Measurements from ENCODE around the gene PRRT1.
A peak's percentile ranks its signal among the peaks of the same experiment; 100 is the strongest.
"Not testable (repeated sequence)": the region's sequence is repeated elsewhere in the genome, so short reads cannot be mapped to it uniquely, and the experiment has no call there.

PRRT1 gene

DNA sequence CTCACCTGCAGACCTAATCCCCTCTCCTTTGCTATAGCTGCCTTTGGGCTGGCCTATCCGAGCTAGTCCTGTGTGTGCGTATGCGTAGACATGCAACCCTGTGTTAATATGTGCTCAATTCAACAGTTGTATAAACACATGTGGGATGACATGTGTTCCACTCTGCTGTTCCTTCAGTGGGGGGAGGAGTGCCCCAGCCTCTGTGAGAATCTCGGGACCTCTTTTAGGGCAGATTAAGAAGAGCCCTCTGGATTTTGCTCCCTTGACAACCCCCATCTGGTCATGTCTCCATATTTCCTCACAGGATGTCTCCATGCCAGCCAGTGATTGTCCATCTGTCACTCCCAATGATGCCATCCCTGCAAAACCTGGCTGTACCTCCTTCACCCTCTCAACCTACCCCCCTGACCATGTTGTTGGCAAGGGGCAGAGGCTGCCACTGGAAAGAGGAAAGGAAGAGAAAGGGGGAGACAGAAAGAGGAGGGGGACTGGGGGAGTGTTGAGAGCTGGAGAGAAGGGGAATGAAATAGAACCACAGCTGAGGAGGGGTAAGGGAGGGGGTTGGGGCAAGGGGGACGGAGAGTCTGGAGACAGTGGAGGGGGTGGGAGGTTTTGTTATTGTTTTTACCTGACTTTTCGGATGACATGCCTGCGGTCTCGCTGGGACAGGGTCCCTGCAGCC, 417 bp downstream of the PRRT1 start:
- no peak for DNase-seq (ENCODE audit: low read depth in 2 of 2)

- no peak for DNase-seq (ENCODE audit: low read depth in 2 of 2)
These were observed 1.5 kb downstream of the PRRT1 start for GRCh38 chr6:32149932-32150870.

DNA sequence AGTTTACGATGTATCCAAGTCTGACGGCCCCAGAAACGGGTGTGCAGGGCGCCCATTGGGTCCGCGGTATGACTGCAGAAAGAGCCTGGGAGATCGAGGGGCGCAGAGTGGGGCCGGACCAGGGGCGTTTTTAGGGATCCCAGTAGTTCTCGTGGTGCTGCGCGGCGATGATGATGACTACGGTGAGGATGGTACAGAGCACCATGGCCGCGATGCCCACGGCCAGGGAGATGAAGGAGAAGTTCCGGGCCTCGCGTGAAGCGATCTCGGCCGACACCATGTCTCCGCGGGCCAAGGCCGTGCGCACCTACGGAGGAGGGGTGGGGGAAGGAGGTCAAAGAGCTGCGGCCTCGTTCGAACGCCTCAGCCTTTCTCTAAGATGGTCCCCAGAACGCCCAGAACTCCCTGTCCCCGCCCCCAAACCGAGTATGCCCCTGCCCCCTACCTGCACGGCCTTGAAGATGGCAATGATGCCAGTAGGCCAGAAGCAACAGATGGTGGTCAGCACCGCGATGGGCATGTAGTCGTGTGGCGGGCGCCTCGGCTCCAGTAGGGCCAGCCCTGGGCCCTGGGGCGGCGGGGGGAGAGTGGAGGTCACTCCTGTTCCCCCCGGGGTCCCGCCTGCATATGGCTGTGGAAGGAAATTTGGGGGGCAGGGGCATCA, 2.5 kb downstream of the PRRT1 start:
- DNase-seq (ENCODE audit: low read depth in 2 of 2) = no peak

- DNase-seq (ENCODE audit: low read depth in 2 of 2) = peak; percentile 49 to 74
These were observed 3.2 kb downstream of the PRRT1 start for GRCh38 chr6:32148289-32149091.

DNA sequence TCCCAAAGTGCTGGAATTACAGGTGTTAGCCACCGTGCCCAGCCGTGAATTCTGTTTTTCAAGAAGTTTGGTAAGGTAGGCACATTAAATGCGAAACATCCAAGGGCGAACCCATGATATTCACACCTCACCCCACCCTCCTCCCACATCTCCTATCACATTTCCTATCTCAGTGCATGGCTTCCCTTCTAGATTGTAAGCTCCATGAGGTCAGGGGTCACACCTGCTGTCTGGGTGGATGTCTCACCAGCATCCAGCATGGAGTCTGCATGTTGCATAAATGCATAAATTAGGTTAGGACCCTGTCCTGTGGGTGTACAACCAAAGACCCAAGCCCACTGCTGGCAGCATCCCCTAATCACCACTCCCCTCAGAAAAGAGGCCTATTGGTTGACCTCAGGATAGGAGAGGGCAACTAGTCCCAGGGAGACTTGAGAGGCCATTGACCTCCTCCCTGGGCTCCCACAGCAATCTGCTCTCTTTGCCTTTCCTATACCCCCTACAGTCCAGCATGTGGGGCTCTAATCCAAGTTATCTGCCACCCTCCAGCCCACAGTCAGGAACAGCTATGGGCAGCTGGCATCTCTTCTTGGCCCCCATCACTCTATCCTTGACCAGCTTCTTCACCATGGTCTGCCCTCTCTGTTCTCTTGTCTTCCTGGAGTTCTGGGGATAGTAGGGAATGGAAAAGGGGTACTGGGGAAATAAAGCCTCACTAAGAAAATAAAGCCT, 4.2 kb downstream of the PRRT1 start:
- DNase-seq (ENCODE audit: low read depth in 2 of 2) = no peak

GRCh38 chr6:32146687-32147086, 5.1 kb downstream of the PRRT1 start:
- DNase-seq (ENCODE audit: low read depth in 2 of 2) = no peak

- DNase-seq (ENCODE audit: low read depth in 2 of 2) = no peak
These were observed 5.5 kb downstream of the PRRT1 start for GRCh38 chr6:32146287-32146686.

DNA sequence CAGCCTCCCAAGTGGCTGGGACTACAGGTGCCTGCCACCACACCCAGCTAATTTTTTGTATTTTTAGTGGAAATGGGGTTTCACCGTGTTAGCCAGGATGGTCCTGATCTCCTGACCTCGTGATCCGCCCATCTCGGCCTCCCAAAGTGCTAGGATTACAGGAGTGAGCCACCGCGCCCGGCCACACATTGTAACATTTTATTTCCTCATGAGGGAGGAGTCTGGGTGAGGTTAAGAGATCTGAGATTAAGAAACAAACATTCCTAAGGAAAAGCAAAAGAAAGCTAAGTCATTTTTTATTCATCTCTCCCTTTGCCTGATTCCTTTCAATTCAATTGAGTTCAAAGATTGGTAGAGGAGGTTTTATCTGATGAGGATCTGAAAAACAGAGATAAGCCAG, 7.5 kb downstream of the PRRT1 start:
- not testable (repeated sequence) for DNase-seq (ENCODE audit: low read depth in 2 of 2)

- no peak for DNase-seq (ENCODE audit: low read depth in 2 of 2)
These were observed 11.2 kb downstream of the PRRT1 start for GRCh38 chr6:32140420-32141046.

GRCh38 chr6:32139590-32139989, 12.1 kb downstream of the PRRT1 start:
- no peak for DNase-seq (ENCODE audit: low read depth in 2 of 2)

GRCh38 chr6:32137454-32137853, 14.3 kb downstream of the PRRT1 start:
- DNase-seq (ENCODE audit: low read depth in 2 of 2) = no peak

GRCh38 chr6:32133786-32134185, 18.0 kb downstream of the PRRT1 start:
- no peak for DNase-seq (ENCODE audit: low read depth in 2 of 2)

DNA sequence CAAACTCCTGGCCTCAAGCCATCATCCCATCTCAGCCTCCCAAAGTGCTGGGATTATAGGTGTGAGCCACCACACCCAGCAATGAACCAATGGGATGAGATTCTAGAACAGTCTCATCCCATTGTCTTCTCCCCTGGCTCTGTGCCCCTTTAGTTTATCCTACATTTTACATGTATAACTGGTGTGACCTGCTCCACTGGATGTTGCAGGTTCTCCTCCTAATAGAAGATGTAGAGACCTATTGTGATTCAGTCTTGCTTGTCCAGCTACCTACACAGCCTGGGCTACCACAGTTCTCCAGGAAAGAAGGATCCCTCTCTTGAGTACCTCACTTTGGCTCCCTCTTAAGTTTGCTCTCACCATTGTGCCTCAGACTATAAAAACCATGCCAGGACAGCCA, 19.6 kb downstream of the PRRT1 start:
- no peak for DNase-seq (ENCODE audit: low read depth in 2 of 2)

DNA sequence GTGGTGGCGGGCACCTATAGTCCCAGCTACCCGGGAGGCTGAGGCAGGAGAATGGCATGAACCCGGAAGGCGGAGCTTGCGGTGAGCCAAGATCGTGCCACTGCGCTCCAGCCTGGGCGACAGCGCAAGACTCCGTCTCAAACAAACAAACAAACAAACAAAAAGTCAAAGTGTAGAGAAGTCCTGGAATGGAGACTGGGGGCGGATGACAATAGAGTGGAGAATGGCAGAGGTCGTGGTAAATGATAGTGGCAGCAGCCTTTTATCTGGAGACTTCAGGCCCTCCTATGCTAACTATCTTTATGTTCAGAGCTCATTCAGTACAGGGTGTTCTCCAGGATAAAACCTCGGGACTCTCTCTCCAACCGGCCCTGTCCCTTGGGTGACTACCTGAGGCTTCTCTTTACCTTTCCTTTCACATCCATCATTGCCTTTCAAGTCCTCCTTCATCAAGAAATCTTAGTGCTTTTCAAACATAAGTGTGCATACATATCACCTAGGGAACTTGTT, 20.2 kb downstream of the PRRT1 start:
- DNase-seq (ENCODE audit: low read depth in 2 of 2) = no peak

- DNase-seq (ENCODE audit: low read depth in 2 of 2) = no peak
These were observed 22.2 kb downstream of the PRRT1 start for GRCh38 chr6:32129297-32130088.

DNA sequence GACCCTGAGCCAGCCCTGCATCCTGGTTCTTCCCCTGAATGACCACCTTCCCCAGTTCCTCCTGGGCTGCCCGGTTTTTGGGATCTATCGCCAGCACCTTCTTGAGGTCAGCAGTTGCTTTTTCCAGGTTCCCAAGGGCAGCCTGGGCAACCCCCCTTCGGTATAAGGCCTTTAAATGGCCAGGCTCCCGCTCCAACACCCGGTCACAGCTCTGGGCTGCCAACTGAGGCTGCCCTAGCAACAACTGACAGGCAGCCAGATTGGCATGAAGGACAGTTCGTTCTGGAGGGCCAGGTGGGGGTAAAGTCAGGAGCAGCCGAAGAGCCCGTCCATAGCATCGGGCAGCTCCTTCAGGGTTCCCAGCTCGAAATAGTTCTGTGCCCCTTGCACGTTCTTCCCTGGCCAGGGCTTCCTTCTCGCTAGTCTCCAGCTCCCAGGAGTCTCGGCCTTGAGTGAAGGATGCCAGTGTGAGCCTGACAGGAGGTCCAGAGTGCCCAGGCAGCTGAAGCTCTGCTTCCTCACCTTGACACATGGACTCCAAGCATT, 22.9 kb downstream of the PRRT1 start:
- DNase-seq (ENCODE audit: low read depth in 2 of 2) = no peak

DNA sequence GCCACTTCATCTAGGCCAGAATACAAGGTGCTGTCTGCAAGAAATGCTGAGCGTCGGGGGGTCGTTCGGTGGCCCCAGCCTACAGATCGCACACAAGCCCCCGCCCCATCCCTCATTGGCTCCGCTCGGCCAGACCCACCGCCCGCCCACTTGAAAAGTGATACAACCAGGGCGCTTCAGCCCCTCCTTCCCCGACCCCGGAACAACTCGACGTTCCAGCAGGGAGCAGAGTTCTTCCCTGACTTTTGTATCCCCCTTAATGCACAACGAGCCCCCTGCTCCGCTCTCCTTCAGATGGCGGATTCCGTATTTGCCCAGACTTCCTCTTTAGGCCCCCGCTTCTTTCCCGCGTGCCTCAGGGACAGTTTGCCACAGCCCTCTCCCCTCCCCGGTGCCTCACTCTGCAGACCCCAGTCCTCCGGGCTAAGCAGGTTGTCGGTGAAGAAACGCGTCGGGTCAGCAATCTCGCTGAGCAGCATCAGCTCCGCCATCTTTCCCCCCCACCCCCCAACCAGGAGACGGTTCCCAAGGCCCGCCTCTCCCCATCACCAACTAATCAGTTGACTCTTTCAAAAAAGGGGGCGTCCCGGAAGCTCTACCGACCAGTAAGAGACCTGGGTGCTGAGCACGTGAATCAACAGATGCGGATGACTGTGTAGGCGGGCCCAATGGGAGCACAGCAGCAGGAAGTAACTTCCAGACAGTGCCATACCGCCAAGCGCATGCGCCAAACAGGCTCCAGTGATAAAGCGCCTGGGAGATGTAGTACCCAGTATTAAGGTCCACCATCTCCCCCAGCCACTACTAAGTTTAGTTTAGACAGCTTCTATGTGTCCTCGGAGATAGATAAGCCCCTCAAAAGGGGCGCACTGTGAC, 23.8 kb downstream of the PRRT1 start, which contains the start of gene ATF6B:
Gene ATF6B (minus strand): TSS at position 530 of the 876 bp plus-strand sequence. CDS start 39 bp downstream, at position 491.
- peak; percentile 91 to 98 for DNase-seq (ENCODE audit: low read depth in 2 of 2)

DNA sequence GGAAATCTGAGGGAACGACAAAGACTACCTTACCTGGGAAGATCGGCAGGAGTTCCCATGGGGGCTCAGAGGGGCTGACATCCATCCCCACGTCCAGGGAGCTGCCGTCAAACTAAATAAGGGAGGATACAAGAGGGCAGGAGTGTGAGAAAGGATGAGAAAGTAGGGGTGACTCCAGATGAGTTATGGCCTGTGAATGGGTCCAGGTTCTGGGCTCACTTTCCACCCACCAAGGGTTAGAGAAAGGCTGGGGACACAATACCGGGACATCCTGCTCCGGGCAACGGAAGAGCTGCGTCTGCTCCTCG, 24.4 kb downstream of the PRRT1 start:
- no peak for DNase-seq (ENCODE audit: low read depth in 2 of 2)
